ENCODE results near the gene LGALS9.

LGALS9 gene

DNA sequence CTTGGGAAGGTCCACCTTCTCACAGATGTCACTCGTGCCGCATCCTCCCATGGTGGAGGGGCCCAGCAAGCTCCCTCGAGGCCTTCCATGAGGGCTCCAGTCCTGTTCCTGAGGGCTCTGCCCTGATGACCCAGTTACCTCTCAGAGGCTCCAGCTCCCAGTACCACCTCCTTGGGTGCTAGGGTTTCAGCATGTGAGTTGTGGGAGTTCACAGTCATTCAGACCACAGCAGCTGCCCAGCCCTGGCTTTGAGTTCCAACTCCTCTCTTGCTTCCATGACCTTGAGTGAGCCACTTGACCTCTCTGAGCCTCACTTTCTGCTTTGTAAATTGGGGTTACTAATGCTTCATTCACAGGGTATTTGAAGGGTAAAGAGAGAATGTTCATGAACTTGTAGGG lies 37.1 kb upstream of the LGALS9 start:
- Histone ChIP-seq H3K27me3 (ENCODE audit: insufficient read depth, low read length) (0 out of 2 replicates have a peak, but pooled peaks cover 4% of the 10 kb centered on the region), H3K27ac (ENCODE audit: low read depth, low read length, poor library complexity, severe bottlenecking) (no peak overlapping the region), H3F3A (ENCODE audit: insufficient read depth, low read length) (no peaks in the 10 kb centered on the region), H3K79me2 (ENCODE audit: insufficient read depth, low read length) (no peaks in the 10 kb centered on the region), H3K4me3 (ENCODE audit: low read depth, low read length, poor library complexity, severe bottlenecking) (no peak overlapping the region), H3K4me2 (ENCODE audit: low read length) (no peak overlapping the region), H2AFZ (ENCODE audit: low read length) (no peak overlapping the region), H3K4me1 (ENCODE audit: insufficient read depth, low read length, severe bottlenecking) (no peaks in the 10 kb centered on the region), H3K9ac (ENCODE audit: low read length) (no peak overlapping the region), H3K9me3 (ENCODE audit: low read length) (no peaks in the 10 kb centered on the region), H4K20me1 (ENCODE audit: insufficient read depth, low read length) (no peaks in the 10 kb centered on the region), H3K9me2 (ENCODE audit: low read depth, low read length) (no peaks in the 10 kb centered on the region), H3K36me3 (ENCODE audit: insufficient read depth, low read length) (no peaks in the 10 kb centered on the region)
- TF ChIP-seq EZH2 (IDR thresholded peaks at IDR 0.05; ENCODE audit: borderline replicate concordance, low read length), result no peak
- TF ChIP-seq, protein P1, sequence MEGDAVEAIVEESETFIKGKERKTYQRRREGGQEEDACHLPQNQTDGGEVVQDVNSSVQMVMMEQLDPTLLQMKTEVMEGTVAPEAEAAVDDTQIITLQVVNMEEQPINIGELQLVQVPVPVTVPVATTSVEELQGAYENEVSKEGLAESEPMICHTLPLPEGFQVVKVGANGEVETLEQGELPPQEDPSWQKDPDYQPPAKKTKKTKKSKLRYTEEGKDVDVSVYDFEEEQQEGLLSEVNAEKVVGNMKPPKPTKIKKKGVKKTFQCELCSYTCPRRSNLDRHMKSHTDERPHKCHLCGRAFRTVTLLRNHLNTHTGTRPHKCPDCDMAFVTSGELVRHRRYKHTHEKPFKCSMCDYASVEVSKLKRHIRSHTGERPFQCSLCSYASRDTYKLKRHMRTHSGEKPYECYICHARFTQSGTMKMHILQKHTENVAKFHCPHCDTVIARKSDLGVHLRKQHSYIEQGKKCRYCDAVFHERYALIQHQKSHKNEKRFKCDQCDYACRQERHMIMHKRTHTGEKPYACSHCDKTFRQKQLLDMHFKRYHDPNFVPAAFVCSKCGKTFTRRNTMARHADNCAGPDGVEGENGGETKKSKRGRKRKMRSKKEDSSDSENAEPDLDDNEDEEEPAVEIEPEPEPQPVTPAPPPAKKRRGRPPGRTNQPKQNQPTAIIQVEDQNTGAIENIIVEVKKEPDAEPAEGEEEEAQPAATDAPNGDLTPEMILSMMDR (IDR thresholded peaks at IDR 0.05; ENCODE audit: low read length), result no peak

DNA sequence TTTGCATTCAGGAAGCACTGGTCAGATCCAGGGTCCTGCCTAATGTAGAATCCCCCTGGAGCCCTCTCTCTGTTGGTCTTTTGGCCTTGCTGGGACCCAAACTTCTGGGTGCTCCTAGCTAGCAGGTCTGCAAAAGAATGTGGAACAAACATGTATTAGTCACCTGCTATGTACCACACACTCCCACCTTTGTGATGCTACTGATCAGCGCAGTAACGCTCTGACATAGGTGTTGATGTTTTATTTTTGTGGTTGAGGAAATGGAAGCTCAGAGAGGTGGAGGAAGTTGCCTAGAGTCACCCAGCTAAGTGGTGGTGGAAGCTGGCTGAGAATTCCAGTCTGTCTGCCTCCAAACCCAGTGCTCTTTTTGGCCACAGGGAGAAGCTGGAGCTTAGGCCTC lies 35.8 kb upstream of the LGALS9 start:
- TF ChIP-seq, protein P1 (IDR thresholded peaks at IDR 0.05; ENCODE audit: low read length), result no peak
- TF ChIP-seq EZH2 (IDR thresholded peaks at IDR 0.05; ENCODE audit: borderline replicate concordance, low read length), result no peak
- H3K4me1 ChIP-seq (ENCODE audit: insufficient read depth, low read length, severe bottlenecking), result no peaks in the 10 kb centered on the region
- H3K36me3 ChIP-seq (ENCODE audit: insufficient read depth, low read length), result no peaks in the 10 kb centered on the region

DNA sequence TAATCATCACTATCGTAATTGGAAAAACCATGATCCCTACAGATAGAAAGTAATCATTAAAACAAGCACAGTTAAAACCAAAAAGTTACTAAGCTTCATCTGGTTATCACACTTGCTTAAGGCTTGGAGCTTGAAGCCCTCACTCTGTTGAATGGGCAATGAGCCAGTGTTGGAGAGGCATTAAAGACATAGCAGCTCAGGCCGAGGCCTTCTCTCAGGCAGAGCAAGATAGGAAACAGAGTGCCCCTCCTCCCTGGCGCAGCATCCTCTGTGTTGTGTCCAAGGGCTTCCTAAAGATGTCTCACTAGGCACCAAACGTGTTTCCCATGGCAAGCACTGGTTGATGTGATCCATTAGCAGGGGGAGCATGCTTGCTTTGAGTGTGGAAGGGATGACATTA lies 34.9 kb upstream of the LGALS9 start:
- no peaks in the 10 kb centered on the region for H3K79me2 ChIP-seq (ENCODE audit: insufficient read depth, low read length)
- H3K27ac ChIP-seq (ENCODE audit: low read depth, low read length, poor library complexity, severe bottlenecking), result no peak overlapping the region
- H3K4me2 ChIP-seq (ENCODE audit: low read length), result no peak overlapping the region
- H3K4me1 ChIP-seq (ENCODE audit: insufficient read depth, low read length, severe bottlenecking), result no peaks in the 10 kb centered on the region
- H2AFZ ChIP-seq (ENCODE audit: low read length), result no peak overlapping the region
- no peaks in the 10 kb centered on the region for H4K20me1 ChIP-seq (ENCODE audit: insufficient read depth, low read length)
- H3K9ac ChIP-seq (ENCODE audit: low read length), result no peak overlapping the region
- no peaks in the 10 kb centered on the region for H3K36me3 ChIP-seq (ENCODE audit: insufficient read depth, low read length)
- no peaks in the 10 kb centered on the region for H3K9me2 ChIP-seq (ENCODE audit: low read depth, low read length)
- H3K27me3 ChIP-seq (ENCODE audit: insufficient read depth, low read length), result 0 out of 2 replicates have a peak, but pooled peaks cover 4% of the 10 kb centered on the region
- no peaks in the 10 kb centered on the region for H3K9me3 ChIP-seq (ENCODE audit: low read length)
- H3F3A ChIP-seq (ENCODE audit: insufficient read depth, low read length), result no peaks in the 10 kb centered on the region
- TF ChIP-seq, protein P1 (IDR thresholded peaks at IDR 0.05; ENCODE audit: low read length), result no peak
- TF ChIP-seq EZH2 (IDR thresholded peaks at IDR 0.05; ENCODE audit: borderline replicate concordance, low read length), result no peak
- H3K4me3 ChIP-seq (ENCODE audit: low read depth, low read length, poor library complexity, severe bottlenecking), result no peak overlapping the region

More for the DNA sequence above, 35.8 kb upstream of the LGALS9 start:
- H3K9me3 ChIP-seq (ENCODE audit: low read length), result no peaks in the 10 kb centered on the region
- H3K4me2 ChIP-seq (ENCODE audit: low read length), result no peak overlapping the region
- H3K27ac ChIP-seq (ENCODE audit: low read depth, low read length, poor library complexity, severe bottlenecking), result no peak overlapping the region
- H4K20me1 ChIP-seq (ENCODE audit: insufficient read depth, low read length), result no peaks in the 10 kb centered on the region
- 0 out of 2 replicates have a peak, but pooled peaks cover 4% of the 10 kb centered on the region for H3K27me3 ChIP-seq (ENCODE audit: insufficient read depth, low read length)
- H3F3A ChIP-seq (ENCODE audit: insufficient read depth, low read length), result no peaks in the 10 kb centered on the region
- no peak overlapping the region for H3K9ac ChIP-seq (ENCODE audit: low read length)
- H3K79me2 ChIP-seq (ENCODE audit: insufficient read depth, low read length), result no peaks in the 10 kb centered on the region
- no peak overlapping the region for H2AFZ ChIP-seq (ENCODE audit: low read length)
- H3K9me2 ChIP-seq (ENCODE audit: low read depth, low read length), result no peaks in the 10 kb centered on the region
- no peak overlapping the region for H3K4me3 ChIP-seq (ENCODE audit: low read depth, low read length, poor library complexity, severe bottlenecking)
